Astrocyte (in vitro differentiated cells and primary cell): ENCODE results near the gene PLA2G2D. TPM values are rescaled to one million over a fixed set of nuclear protein-coding genes. Genes with fewer than 3 reads are reported as not detected.

ENCODE experiments used
- DNase-seq: peaks from one replicate; pipeline ENCODE4 v3.0.0-alpha.2; 2010; ENCODE audit warnings: low read depth
- FAIRE-seq: peaks from 2 replicates; lab custom pipeline; 2011; peaks lifted over from hg19 to GRCh38; lab: Jason Lieb, UNC
- H2AFZ ChIP-seq: 2 replicates; pipeline ENCODE4 v1.6.0; 2012; ENCODE audit warnings: low read depth, low read length, inconsistent platforms
- H3K27ac ChIP-seq: 2 replicates; pipeline ENCODE4 v1.5.1; 2011; ENCODE audit warnings: low read depth, low read length, inconsistent platforms
- H3K27me3 ChIP-seq: 2 replicates; pipeline ENCODE4 v1.6.0; 2011; ENCODE audit warnings: low read length, inconsistent platforms; ENCODE audit not compliant: insufficient read depth
- H3K36me3 ChIP-seq: 2 replicates; pipeline ENCODE4 v1.5.1; 2011; ENCODE audit warnings: low read length, inconsistent platforms; ENCODE audit not compliant: insufficient read depth
- H3K4me1 ChIP-seq: 2 replicates; pipeline ENCODE4 v1.5.1; 2011; ENCODE audit warnings: low read length, inconsistent platforms; ENCODE audit not compliant: insufficient read depth
- H3K4me2 ChIP-seq: 2 replicates; pipeline ENCODE4 v1.6.0; 2012; ENCODE audit warnings: low read length, inconsistent platforms
- H3K4me3 ChIP-seq: 2 replicates; pipeline ENCODE4 v1.5.1; 2011; ENCODE audit warnings: low read depth, mild to moderate bottlenecking, low read length, inconsistent platforms; ENCODE audit not compliant: insufficient read depth
- H3K79me2 ChIP-seq: 2 replicates; pipeline ENCODE4 v1.6.0; 2012; ENCODE audit warnings: mild to moderate bottlenecking, low read length, inconsistent platforms; ENCODE audit not compliant: insufficient read depth
- H3K9ac ChIP-seq: 2 replicates; pipeline ENCODE4 v1.6.0; 2012; ENCODE audit warnings: mild to moderate bottlenecking, low read length, inconsistent platforms
- H3K9me3 ChIP-seq: 2 replicates; pipeline ENCODE4 v1.5.1; 2012; ENCODE audit warnings: low read depth, mild to moderate bottlenecking, low read length, inconsistent platforms; ENCODE audit not compliant: insufficient read depth
- H4K20me1 ChIP-seq: 2 replicates; pipeline ENCODE4 v1.6.0; 2012; ENCODE audit warnings: low read length, inconsistent platforms; ENCODE audit not compliant: insufficient read depth
- H3K27ac Mint-ChIP-seq: one replicate; pipeline ENCODE4 v1.8.0; 2021; ENCODE audit warnings: mild to moderate bottlenecking, mixed read lengths; ENCODE audit not compliant: unreplicated experiment
- H3K27me3 Mint-ChIP-seq: one replicate; pipeline ENCODE4 v1.8.0; 2021; ENCODE audit warnings: low read depth, mixed read lengths; ENCODE audit not compliant: unreplicated experiment
- H3K36me3 Mint-ChIP-seq: one replicate; pipeline ENCODE4 v1.8.0; 2021; ENCODE audit warnings: low read depth, mixed read lengths; ENCODE audit not compliant: unreplicated experiment
- H3K4me1 Mint-ChIP-seq: one replicate; pipeline ENCODE4 v1.8.0; 2021; ENCODE audit warnings: low read depth, mixed read lengths; ENCODE audit not compliant: unreplicated experiment
- H3K4me3 Mint-ChIP-seq: one replicate; pipeline ENCODE4 v1.8.0; 2021; ENCODE audit warnings: mild to moderate bottlenecking, moderate library complexity, mixed read lengths; ENCODE audit not compliant: unreplicated experiment
- H3K9me3 Mint-ChIP-seq: one replicate; pipeline ENCODE4 v1.8.0; 2021; ENCODE audit warnings: mild to moderate bottlenecking, mixed read lengths; ENCODE audit not compliant: unreplicated experiment
- EZH2 ChIP-seq: IDR thresholded peaks from 2 replicates; pipeline ENCODE4 v1.6.1; 2012; ENCODE audit warnings: mild to moderate bottlenecking, low read length, inconsistent platforms; ENCODE audit not compliant: insufficient read depth
- total RNA-seq: library from RNA; stranded (reverse); gene quantifications from 2 replicates; pipeline ENCODE4 v1.2.1, GENCODE V29; 2021
- TF ChIP-seq, protein P1 (sequence below): IDR thresholded peaks from 2 replicates; pipeline ENCODE4 v1.5.1; 2011; ENCODE audit warnings: low read depth, mild to moderate bottlenecking, inconsistent platforms, low read length, moderate library complexity; ENCODE audit not compliant: insufficient read depth

Gene PLA2G2D
- total RNA-seq, 1 donor from 2014 or later: not detected

DNA sequence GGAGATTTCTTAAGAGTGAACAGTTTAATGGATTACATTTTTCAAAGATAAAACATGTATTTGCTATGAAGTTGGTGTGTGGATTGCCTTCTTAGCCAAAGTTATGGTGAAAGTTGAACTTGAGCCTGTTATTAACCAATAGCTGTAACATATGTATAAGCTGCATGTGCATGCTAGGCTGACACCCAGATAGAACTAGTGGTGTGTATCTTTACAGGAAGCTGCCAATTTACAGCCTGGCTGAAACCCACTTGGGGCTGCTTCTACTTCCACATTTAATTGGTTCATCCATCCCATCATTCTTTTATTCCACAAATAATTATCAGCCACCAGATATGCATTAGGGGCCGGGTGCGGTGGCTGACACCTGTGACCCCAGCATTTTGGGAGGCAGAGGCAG is 46.1 kb downstream of the PLA2G2D start:
- Histone ChIP-seq H3K79me2 (no peaks in the 10 kb centered on the region), H2AFZ (no peak overlapping the region), H3K4me2 (no peak overlapping the region), H3K27ac (no peak overlapping the region), H3K9ac (no peak overlapping the region), H3K36me3 (no peaks in the 10 kb centered on the region), H4K20me1 (no peaks in the 10 kb centered on the region), H3K9me3 (no peaks in the 10 kb centered on the region), H3K4me3 (no peak overlapping the region), H3K4me1 (no peaks in the 10 kb centered on the region), H3K27me3 (no peaks in the 10 kb centered on the region)
- Mint-ChIP-seq H3K4me1 (no peaks in the 10 kb centered on the region), H3K4me3 (no peak overlapping the region), H3K27ac (no peak overlapping the region), H3K36me3 (peaks cover 1% of the 10 kb centered on the region), H3K27me3 (peaks cover 35% of the 10 kb centered on the region), H3K9me3 (peaks cover 14% of the 10 kb centered on the region)
- DNase-seq (no peak), FAIRE-seq (no peak)
- TF ChIP-seq EZH2: no peak
- TF ChIP-seq, protein P1, sequence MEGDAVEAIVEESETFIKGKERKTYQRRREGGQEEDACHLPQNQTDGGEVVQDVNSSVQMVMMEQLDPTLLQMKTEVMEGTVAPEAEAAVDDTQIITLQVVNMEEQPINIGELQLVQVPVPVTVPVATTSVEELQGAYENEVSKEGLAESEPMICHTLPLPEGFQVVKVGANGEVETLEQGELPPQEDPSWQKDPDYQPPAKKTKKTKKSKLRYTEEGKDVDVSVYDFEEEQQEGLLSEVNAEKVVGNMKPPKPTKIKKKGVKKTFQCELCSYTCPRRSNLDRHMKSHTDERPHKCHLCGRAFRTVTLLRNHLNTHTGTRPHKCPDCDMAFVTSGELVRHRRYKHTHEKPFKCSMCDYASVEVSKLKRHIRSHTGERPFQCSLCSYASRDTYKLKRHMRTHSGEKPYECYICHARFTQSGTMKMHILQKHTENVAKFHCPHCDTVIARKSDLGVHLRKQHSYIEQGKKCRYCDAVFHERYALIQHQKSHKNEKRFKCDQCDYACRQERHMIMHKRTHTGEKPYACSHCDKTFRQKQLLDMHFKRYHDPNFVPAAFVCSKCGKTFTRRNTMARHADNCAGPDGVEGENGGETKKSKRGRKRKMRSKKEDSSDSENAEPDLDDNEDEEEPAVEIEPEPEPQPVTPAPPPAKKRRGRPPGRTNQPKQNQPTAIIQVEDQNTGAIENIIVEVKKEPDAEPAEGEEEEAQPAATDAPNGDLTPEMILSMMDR: no peak

DNA sequence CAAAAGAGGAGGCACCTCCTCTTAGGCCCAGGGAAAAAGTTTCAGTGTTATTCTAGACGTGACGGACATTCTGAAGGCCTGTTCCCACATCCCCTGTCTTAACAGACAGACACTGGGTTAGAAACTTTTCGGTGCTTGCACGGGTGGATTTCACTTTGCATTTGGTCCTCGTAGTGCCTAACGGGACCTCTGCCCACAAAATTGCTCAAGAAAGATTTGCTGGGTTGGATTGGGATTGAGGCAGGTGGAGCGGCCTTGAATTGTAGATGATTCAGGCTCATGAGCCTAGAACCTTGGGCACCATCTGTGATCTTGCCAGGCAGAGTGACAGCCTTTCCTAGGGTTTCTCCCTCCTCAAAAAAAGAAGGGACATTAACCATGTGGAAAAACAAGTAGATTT is 46.6 kb downstream of the PLA2G2D start:
- Histone ChIP-seq H4K20me1 (no peaks in the 10 kb centered on the region), H3K27me3 (no peaks in the 10 kb centered on the region), H3K27ac (no peak overlapping the region), H3K4me3 (no peak overlapping the region), H3K9me3 (no peaks in the 10 kb centered on the region), H3K36me3 (no peaks in the 10 kb centered on the region), H3K9ac (no peak overlapping the region), H3K79me2 (no peaks in the 10 kb centered on the region), H2AFZ (no peak overlapping the region), H3K4me2 (no peak overlapping the region), H3K4me1 (no peaks in the 10 kb centered on the region)
- peaks cover 30% of the 10 kb centered on the region for H3K27me3 Mint-ChIP-seq
- no peak for FAIRE-seq
- no peak for TF ChIP-seq EZH2
- TF ChIP-seq, protein P1: no peak
- H3K9me3 Mint-ChIP-seq: peaks cover 14% of the 10 kb centered on the region
- no peak overlapping the region for H3K4me3 Mint-ChIP-seq
- H3K27ac Mint-ChIP-seq: no peak overlapping the region
- no peak for DNase-seq
- H3K4me1 Mint-ChIP-seq: no peaks in the 10 kb centered on the region
- peaks cover 1% of the 10 kb centered on the region for H3K36me3 Mint-ChIP-seq

DNA sequence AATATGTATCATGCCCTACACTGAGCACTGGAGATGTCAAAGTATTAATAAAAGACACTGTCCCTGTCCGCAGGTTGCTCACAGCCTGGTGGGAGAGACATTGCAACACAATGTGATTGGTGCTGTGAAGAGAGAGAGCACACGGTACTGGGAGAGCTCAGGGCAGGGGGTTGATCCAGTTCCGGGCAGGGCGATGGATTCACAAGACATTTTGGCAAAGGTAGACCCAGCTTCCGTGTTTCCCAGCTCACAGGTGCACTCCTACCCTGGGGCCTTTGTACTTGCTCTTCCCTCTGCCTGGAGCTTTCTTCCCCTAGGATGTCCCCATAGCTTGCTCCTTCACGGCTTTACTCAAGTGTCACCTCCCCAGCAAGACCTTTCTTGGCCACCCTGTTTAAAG is 47.9 kb downstream of the PLA2G2D start:
- no peaks in the 10 kb centered on the region for H3K4me1 Mint-ChIP-seq

More for the DNA sequence above, 47.9 kb downstream of the PLA2G2D start:
- DNase-seq (no peak), FAIRE-seq (no peak)
- Histone ChIP-seq H4K20me1 (no peaks in the 10 kb centered on the region), H3K9me3 (no peaks in the 10 kb centered on the region), H3K79me2 (no peaks in the 10 kb centered on the region), H3K27me3 (no peaks in the 10 kb centered on the region), H3K4me3 (no peak overlapping the region), H3K27ac (no peak overlapping the region), H3K9ac (no peak overlapping the region), H3K36me3 (no peaks in the 10 kb centered on the region), H3K4me2 (no peak overlapping the region), H2AFZ (no peak overlapping the region), H3K4me1 (no peaks in the 10 kb centered on the region)
- Mint-ChIP-seq H3K36me3 (peaks cover 1% of the 10 kb centered on the region), H3K4me3 (no peak overlapping the region), H3K9me3 (peaks cover 7% of the 10 kb centered on the region), H3K27me3 (peaks cover 21% of the 10 kb centered on the region), H3K27ac (no peak overlapping the region)
- TF ChIP-seq EZH2: no peak
- TF ChIP-seq, protein P1: no peak
